HEK293 (cell line): ENCODE results near the gene PICALM.

Experiments used
- CTCF ChIP-seq: fragments of 450-650 bp; formaldehyde crosslinking; IDR thresholded peaks from 2 replicates; pipeline ENCODE4 v1.5.1; 2016; ENCODE audit warnings: missing biosample characterization, missing genetic modification characterization
- PRDM2 ChIP-seq: fragments of 450-650 bp; formaldehyde crosslinking; IDR thresholded peaks from 2 replicates; pipeline ENCODE4 v1.5.1; 2016; ENCODE audit warnings: missing biosample characterization, missing genetic modification characterization, borderline replicate concordance
- ZNF76 ChIP-seq: fragments of 450-650 bp; formaldehyde crosslinking; IDR thresholded peaks from 2 replicates; pipeline ENCODE4; 2016; ENCODE audit warnings: low read depth, missing biosample characterization, missing genetic modification characterization, borderline replicate concordance
- ZNF776 ChIP-seq: fragments of 450-650 bp; formaldehyde crosslinking; IDR thresholded peaks from 2 replicates; pipeline ENCODE4 v1.5.0; 2017; ENCODE audit warnings: missing biosample characterization, missing genetic modification characterization, borderline replicate concordance

GRCh38 chr11:85976525-85976924 lies 92.4 kb downstream of the PICALM start:
- TF ChIP-seq ZNF776 (tag by site-specific recombination) (no peak), PRDM2 (no peak), ZNF76 (tag by site-specific recombination) (no peak), CTCF (tag by site-specific recombination) (no peak)
